HCT116 (cell line): Measurements from ENCODE around the gene CCK.

Experiments used
- CEBPB ChIP-seq: IDR thresholded peaks from 2 replicates; pipeline ENCODE4 v1.6.1; 2012; ENCODE audit warnings: low read depth
- CTCF ChIP-seq, 3 experiments: fragments of 200-600 bp in 1 of 3; sonication (generic) in 1 of 3; IDR thresholded peaks in 2 of 3; conservative IDR thresholded peaks in 1 of 3; 2 replicates each; pipeline ENCODE4 v1.5.1; 2012 to 2017; ENCODE audit warnings: low read depth in 2 of 3, low read length in 2 of 3, antibody characterized with exemption in 1 of 3, borderline replicate concordance in 1 of 3, control low read depth in 1 of 3, mild to moderate bottlenecking in 1 of 3, mixed read lengths in 1 of 3, mixed run types in 1 of 3, moderate library complexity in 1 of 3; ENCODE audit not compliant: insufficient read depth in 1 of 3
- EZH2 ChIP-seq: fragments of 200-600 bp; sonication (generic); IDR thresholded peaks from 2 replicates; pipeline ENCODE4 v1.6.1; 2017; ENCODE audit warnings: antibody characterized with exemption, mixed run types
- POLR2A ChIP-seq: IDR thresholded peaks from 2 replicates; pipeline ENCODE4 v1.7.0; 2011; ENCODE audit warnings: borderline replicate concordance; ENCODE audit not compliant: insufficient read depth, insufficient read length; ENCODE audit errors: extremely low read depth
- REST ChIP-seq: IDR thresholded peaks from 2 replicates; pipeline ENCODE4 v1.6.1; 2012; ENCODE audit warnings: low read depth
- TCF7L2 ChIP-seq: IDR thresholded peaks from 2 replicates; pipeline ENCODE4 v1.7.0; 2011; ENCODE audit warnings: borderline replicate concordance, inconsistent platforms; ENCODE audit not compliant: insufficient read depth, insufficient read length; ENCODE audit errors: extremely low read depth

DNA sequence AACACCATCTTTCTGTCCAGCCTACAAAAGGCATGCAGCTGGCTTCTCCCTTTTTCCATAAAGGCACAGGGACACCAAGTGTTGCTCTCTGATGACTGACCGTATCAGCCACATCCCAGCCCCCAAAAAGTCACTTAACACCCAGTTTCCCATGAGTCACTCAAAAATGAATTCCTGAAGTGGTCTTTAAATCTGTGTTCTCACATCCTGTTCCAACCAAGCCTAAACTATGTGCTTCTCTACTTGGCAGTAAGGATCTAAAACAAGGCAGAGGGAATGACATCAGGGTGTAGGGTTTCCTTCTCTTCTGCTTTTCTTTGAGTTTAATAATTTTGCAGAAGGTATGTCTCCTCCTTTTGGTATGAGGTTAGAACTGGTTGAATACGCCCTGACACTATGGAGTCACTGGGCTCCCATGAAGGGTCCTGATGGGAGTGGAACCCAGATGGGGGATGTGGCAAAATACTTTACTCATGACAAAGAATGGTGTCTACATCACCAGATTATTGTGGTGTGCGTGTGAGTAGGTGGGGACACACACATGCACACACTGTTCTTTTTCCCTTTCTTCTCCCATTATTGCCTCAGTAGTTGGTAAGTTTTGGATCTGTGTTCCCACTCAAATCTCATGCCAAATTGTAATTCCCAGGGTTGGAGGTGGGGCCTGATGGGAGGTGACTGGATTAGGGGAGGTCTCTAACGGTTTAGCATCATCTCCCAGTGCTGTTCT, 35.6 kb upstream of the CCK start:
- TF ChIP-seq CEBPB (no peak), POLR2A (no peak), CTCF (IDR thresholded peaks at IDR 0.05 in 2 of 3, conservative IDR thresholded peaks at IDR 0.05 in 1 of 3; ENCODE audit: borderline replicate concordance in 1 of 3, insufficient read depth in 1 of 3, low read depth in 2 of 3, low read length in 2 of 3) (no peak), EZH2 (no peak), TCF7L2 (no peak), REST (no peak)
